ENCODE measurements around the gene ST6GALNAC6. TPM values are rescaled to one million over a fixed set of nuclear protein-coding genes. Genes with fewer than 3 reads are reported as not detected.
"Not testable (repeated sequence)": the region's sequence is repeated elsewhere in the genome, so short reads cannot be mapped to it uniquely, and the experiment has no call there.

The ST6GALNAC6 gene
- total and polyA plus RNA-seq, 2 donors (not counting 1 experiment from before 2014, with no cell fraction given), result 68.0 to 126 TPM

DNA sequence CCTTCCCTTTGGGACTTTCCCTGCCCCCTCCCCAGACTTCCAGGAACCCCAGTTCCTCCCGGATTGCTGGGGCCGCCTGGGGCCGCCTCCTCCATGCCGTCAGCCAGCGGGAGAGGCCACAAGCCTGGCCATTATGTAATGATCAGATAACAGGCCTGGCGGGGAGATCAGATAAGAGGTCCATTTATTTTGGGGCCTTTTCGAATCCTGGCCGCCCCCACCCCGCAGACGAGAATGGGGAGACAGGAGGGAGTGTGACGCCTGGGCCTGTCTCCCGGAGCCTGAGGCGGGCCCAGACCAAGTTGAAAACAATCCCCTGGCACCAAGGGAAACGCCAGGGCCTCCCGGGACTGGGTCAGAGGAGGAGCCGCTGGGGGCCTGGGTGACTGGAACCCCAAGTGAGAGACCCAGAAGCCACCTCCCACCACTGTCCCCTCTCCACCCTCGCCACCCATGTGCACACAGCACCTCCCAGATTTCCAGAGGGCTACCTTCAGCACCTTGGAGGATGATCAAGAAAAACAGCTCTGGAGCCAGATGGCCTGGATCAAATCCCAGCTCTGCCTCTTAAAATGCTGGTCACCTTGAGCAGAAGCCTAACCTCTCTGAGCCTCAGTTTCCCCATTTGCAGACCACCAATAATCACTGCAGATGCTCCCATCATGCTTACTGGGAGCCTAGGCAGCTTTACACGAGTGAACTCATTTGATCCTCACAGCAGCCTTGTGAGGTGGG lies 52.8 kb downstream of the ST6GALNAC6 start:
- H3K4me3 Mint-ChIP-seq, result no peak overlapping the region
- no peak overlapping the region for H2AFZ ChIP-seq (ENCODE audit: insufficient read depth, low read depth, low read length, poor library complexity, severe bottlenecking)
- H3K9me3 ChIP-seq (ENCODE audit: control extremely low read depth in 1 of 3, control insufficient read depth in 2 of 3, insufficient read depth in 1 of 3, low read length in 2 of 3), result peaks cover 0 to 26% (median 11%) of the 10 kb centered on the region in 3 donors
- H3K9me3 Mint-ChIP-seq (ENCODE audit: insufficient read depth), result peaks cover 10% of the 10 kb centered on the region
- H3K4me2 ChIP-seq (replicated peaks; ENCODE audit: low read depth, low read length, poor library complexity, severe bottlenecking), result no peak overlapping the region
- intact Hi-C loops (cut with micrococcal nuclease), result no loop called here
- no peaks in the 10 kb centered on the region for H3K4me1 ChIP-seq (ENCODE audit: control insufficient read depth in 2 of 2, insufficient read depth in 2 of 2, low read length in 2 of 2)
- TF ChIP-seq, protein P1, sequence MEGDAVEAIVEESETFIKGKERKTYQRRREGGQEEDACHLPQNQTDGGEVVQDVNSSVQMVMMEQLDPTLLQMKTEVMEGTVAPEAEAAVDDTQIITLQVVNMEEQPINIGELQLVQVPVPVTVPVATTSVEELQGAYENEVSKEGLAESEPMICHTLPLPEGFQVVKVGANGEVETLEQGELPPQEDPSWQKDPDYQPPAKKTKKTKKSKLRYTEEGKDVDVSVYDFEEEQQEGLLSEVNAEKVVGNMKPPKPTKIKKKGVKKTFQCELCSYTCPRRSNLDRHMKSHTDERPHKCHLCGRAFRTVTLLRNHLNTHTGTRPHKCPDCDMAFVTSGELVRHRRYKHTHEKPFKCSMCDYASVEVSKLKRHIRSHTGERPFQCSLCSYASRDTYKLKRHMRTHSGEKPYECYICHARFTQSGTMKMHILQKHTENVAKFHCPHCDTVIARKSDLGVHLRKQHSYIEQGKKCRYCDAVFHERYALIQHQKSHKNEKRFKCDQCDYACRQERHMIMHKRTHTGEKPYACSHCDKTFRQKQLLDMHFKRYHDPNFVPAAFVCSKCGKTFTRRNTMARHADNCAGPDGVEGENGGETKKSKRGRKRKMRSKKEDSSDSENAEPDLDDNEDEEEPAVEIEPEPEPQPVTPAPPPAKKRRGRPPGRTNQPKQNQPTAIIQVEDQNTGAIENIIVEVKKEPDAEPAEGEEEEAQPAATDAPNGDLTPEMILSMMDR (IDR thresholded peaks at IDR 0.05), result no peak
- no peak for TF ChIP-seq EZH2 (IDR thresholded peaks at IDR 0.05; ENCODE audit: borderline replicate concordance, insufficient read depth, low read depth, low read length, poor library complexity, severe bottlenecking)
- H3K36me3 ChIP-seq (replicated peaks in 1 of 2; ENCODE audit: control extremely low read depth in 1 of 2, control insufficient read depth in 1 of 2, extremely low read depth in 1 of 2, insufficient read depth in 2 of 2, low read length in 1 of 2), result no peaks in the 10 kb centered on the region
- ATAC-seq (ENCODE audit: low read depth), result no peak
- H3K27ac Mint-ChIP-seq, result no peak overlapping the region
- no peaks in the 10 kb centered on the region for H4K20me1 ChIP-seq (ENCODE audit: control insufficient read depth, insufficient read depth, low read length, poor library complexity, severe bottlenecking)
- H3K9ac ChIP-seq (ENCODE audit: low read length), result no peak overlapping the region
- WGBS (ENCODE audit: insufficient coverage), result 92% methylated on average over 17 of the region's 18 CpGs
- peaks cover 12% of the 10 kb centered on the region for H3K79me2 ChIP-seq (ENCODE audit: control insufficient read depth, insufficient read depth, low read length)
- H3K4me3 ChIP-seq (ENCODE audit: control extremely low read depth in 1 of 5, extremely low read depth in 1 of 5, insufficient read depth in 1 of 5, low read depth in 2 of 5, low read length in 4 of 5), result no peak overlapping the region
- CTCF ChIA-PET, result interaction anchor here (1.3 kb wide), 1 partner anchor 24 kb away, joined by 3 read pairs; no protein-coding TSS in a partner anchor
- H3K4me1 Mint-ChIP-seq, result no peaks in the 10 kb centered on the region
- no peak overlapping the region for H3K27ac ChIP-seq (ENCODE audit: low read length in 2 of 2)
- no peaks in the 10 kb centered on the region for H3K27me3 ChIP-seq (replicated peaks in 1 of 4; ENCODE audit: control extremely low read depth in 1 of 4, control insufficient read depth in 3 of 4, insufficient read depth in 4 of 4, low read length in 3 of 4)
- H3K27me3 Mint-ChIP-seq, result no peaks in the 10 kb centered on the region
- no peak for DNase-seq
- POLR2A ChIA-PET, result interaction anchor here (1.1 kb wide), 1 partner anchor 23 kb away, joined by 3 read pairs; no protein-coding TSS in a partner anchor

GRCh38 chr9:127845619-127846018 lies 53.8 kb downstream of the ST6GALNAC6 start:
- H3K27me3 ChIP-seq (replicated peaks in 1 of 4; ENCODE audit: control extremely low read depth in 1 of 4, control insufficient read depth in 3 of 4, insufficient read depth in 4 of 4, low read length in 3 of 4); H3K36me3 ChIP-seq (replicated peaks in 1 of 2; ENCODE audit: control extremely low read depth in 1 of 2, control insufficient read depth in 1 of 2, extremely low read depth in 1 of 2, insufficient read depth in 2 of 2, low read length in 1 of 2); H3K9ac ChIP-seq (ENCODE audit: low read length); DNase-seq; H3K4me1 ChIP-seq (ENCODE audit: control insufficient read depth in 2 of 2, insufficient read depth in 2 of 2, low read length in 2 of 2); H3K27ac Mint-ChIP-seq; intact Hi-C loops (cut with micrococcal nuclease); H3K4me3 Mint-ChIP-seq; H4K20me1 ChIP-seq (ENCODE audit: control insufficient read depth, insufficient read depth, low read length, poor library complexity, severe bottlenecking); POLR2A ChIA-PET; H3K79me2 ChIP-seq (ENCODE audit: control insufficient read depth, insufficient read depth, low read length); H2AFZ ChIP-seq (ENCODE audit: insufficient read depth, low read depth, low read length, poor library complexity, severe bottlenecking); H3K27me3 Mint-ChIP-seq; H3K27ac ChIP-seq (ENCODE audit: low read length in 2 of 2); H3K4me1 Mint-ChIP-seq; ATAC-seq (ENCODE audit: low read depth); H3K4me3 ChIP-seq (ENCODE audit: control extremely low read depth in 1 of 5, extremely low read depth in 1 of 5, insufficient read depth in 1 of 5, low read depth in 2 of 5, low read length in 4 of 5); H3K4me2 ChIP-seq (replicated peaks; ENCODE audit: low read depth, low read length, poor library complexity, severe bottlenecking): not testable (repeated sequence)
- CTCF ChIA-PET, result interaction anchor here (1.3 kb wide), 1 partner anchor 25 kb away, joined by 3 read pairs; no protein-coding TSS in a partner anchor
- H3K9me3 ChIP-seq (ENCODE audit: control extremely low read depth in 1 of 3, control insufficient read depth in 2 of 3, insufficient read depth in 1 of 3, low read length in 2 of 3), result peaks cover 0 to 26% (median 11%) of the 10 kb centered on the region in 3 donors
- H3K9me3 Mint-ChIP-seq (ENCODE audit: insufficient read depth), result peaks cover 10% of the 10 kb centered on the region
- 95% methylated on average over 4 of the region's 4 CpGs for WGBS (ENCODE audit: insufficient coverage)

Measured in B cell (primary cell).